ENCODE measurements around the gene HIGD1B. TPM values are rescaled to one million over a fixed set of nuclear protein-coding genes. Genes with fewer than 3 reads are reported as not detected.
"Not testable (repeated sequence)": the region's sequence is repeated elsewhere in the genome, so short reads cannot be mapped to it uniquely, and the experiment has no call there.

Gene HIGD1B
- total RNA-seq: not detected in 2 replicates

DNA sequence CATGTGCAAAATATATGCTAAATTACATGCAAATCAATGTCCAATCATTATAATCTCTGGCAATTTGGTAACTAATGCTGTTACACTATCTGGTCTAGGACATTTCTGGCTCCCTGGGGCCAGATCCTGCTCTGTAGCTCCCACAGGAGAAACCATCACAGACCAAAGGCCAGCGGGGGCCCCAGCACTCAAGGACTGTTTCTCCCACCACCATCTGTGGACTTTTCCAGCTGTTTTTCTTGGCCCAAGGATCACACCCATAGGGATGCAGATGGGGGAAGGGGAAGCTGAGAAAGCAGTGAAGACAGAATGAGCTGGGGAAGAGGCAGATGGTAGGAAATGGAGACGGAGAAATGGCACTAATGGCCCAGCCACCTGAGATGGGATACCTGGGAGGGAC lies at the start of gene HIGD1B:
HIGD1B (plus strand) TSS at position 298 of the 400 bp plus-strand sequence. CDS start 270 bp downstream, outside the sequence.
- DNase-seq (ENCODE audit: low read depth, low spot score): no peak

DNA sequence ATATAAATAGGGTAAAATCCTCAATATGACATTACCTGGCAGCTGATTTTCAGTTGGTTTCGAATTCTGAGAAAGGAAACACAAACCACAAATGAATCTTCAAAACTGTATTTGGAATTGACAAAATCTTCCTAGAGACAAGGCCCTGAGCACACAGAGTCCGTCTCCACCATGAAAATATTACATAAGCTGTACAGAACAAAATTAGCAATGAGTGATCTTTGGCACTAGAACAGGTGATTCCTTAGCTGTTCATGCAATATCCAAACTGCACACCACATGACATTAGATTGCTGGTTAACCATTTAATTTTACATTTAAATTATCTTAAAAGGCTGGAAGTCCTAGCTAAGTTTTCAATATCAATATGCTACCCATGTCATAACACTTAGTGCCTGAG lies 49.3 kb upstream of the HIGD1B start:
- DNase-seq (ENCODE audit: low read depth, low spot score): no peak

DNA sequence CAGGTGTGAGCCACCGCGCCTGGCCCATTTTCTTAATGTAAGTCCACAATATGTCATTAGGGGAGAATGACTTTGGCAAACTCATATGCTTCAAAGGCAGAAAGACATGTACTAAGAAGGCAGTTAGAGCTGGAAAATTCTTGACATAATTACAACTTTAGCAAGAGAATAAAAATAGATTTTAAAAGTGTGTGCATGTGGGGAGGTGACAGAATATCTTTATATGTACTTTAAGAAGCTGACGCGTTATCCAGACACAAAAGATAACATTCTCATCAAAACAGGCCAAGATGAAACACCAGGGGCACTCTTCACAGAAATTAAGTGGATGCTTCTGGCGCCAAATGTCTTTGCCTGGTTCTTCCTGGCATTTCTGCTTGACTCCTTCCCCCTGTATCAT lies 45.8 kb upstream of the HIGD1B start:
- no peak for DNase-seq (ENCODE audit: low read depth, low spot score)

DNA sequence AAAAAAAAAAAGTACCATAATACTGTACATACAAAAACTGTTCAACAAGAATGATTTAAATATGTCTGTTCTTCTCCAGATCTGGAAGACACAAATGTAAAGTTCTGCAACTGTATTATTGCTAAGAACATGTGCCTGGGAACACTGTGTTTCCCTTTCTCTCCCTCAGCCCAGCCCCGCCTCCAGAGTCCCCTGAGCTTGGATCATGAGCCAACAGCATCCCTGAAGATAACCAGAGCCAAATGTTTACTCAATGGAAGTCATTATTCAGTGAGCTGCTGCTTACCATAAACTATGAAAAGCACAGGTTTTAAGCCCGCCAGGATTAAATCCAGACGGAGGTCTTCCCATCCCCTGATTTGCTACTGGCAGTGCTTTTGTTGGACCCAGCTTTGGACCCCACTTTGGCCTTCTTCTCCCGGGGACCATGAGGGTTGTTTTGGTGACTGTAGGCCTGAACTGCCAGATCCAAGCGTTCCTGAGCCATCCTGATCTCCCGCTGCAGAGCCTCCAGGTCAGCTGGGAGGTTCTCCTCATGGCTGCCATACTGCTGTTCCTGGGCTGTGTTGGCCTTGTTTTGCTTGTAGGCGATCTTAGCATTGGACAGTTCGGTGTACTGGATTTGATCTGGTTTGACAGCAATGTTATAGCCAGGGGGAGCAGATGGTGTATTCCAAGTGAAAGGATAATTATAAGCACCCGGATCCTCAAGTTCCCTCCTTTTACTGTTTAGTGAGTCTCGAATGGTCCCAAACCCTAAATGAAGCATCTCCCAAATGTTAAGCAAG lies 43.2 kb upstream of the HIGD1B start:
- DNase-seq (ENCODE audit: low read depth, low spot score): no peak

DNA sequence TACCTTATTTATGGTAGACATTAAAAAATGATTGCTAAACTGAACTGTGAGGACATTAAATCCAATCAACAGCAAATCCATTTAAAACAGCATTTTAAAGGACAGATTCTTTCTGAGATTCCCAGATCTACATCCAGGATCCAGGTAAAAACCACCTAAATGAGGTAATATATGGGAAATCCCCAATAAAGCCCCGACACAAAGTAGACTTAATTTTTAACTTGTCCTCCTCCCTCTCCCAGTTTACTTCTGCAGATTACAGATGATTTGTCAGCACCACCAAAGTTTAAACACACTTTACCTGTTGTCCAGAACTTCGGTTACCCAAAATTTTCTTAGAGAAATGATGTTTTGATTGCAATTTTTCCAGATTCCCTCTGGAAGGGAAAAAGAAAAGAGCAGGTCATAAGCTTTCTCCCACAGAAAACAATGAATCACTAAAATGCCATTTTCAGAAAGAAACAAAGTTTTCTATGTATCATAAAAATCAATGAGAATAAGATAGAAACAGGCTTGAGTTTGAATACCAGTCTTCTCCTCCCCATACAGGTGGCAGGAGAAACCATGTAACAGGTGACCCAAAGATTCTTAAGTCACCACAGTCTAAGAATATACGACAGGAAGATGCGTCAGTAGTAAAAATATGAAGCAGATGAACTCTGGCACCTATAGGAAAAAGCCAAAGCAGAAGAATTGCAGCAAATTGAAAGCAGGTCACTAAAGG lies 40.4 kb upstream of the HIGD1B start:
- DNase-seq (ENCODE audit: low read depth, low spot score): no peak

DNA sequence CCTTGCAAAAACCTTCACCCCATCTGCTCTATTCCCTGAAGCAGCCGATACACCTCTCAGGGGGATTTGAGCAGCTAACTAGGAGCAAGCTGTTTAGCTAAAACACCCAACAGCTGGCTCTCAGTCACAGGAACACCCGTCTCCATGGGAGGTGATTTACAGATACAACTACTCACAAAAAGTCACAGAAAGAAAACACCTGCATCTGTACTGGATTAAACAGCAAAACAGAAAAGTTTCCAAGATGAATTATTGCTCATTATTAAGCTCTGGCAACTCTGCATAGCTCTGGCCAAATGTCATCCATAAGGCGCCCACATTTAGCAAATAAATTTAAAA lies 39.9 kb upstream of the HIGD1B start:
- DNase-seq (ENCODE audit: low read depth, low spot score): no peak

DNA sequence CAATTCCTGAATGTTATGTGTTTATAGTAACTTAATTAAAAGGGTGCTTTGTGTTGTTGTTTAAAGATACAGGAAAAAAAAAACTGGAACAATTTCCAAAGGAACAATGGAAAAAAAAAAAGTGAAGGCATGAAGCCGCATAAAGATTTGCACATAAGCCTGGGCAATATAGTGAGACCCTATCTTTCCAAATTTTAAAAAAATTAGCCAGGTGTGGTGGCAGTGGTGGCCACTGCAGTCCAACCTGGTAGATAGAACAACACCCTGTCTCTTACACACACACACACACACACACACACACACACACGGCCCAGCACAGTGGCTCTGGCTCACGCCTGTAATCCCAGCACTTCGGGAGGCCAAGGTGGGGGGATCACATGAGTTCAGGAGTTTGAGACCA lies 39.5 kb upstream of the HIGD1B start:
- DNase-seq (ENCODE audit: low read depth, low spot score): no peak

DNA sequence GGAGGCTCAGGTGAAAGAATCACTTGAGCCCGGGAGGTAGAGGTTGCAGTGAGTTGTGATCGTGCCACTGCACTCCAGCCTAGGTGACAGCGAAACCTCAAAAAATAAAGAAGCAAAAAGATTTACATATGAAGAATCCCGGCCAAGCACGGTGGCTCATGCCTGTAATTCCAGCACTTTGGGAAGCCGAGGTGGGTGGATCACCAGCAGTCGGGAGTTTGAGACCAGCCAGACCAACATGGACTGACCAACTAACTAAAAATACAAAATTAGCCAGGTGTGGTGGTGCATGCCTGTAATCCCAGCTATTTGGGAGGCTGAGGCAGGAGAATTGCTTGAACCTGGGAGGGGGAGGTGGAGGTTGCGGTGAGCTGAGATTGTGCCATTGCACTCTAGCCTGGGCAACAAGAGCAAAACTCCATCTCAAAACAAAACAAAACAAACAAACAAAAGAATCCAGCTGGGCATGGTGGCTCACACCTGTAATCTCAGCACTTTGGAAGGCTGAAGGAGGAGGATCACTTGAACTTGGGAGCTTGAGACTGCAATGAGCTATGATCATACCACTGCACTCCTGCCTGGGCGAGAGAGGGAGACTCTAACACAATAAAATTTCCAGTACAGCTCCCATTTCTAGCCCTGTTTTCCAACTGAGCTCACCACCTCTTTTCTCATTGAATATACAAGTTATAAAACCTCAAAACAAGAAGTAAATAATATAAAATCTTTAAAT lies 38.9 kb upstream of the HIGD1B start:
- DNase-seq (ENCODE audit: low read depth, low spot score): not testable (repeated sequence)

DNA sequence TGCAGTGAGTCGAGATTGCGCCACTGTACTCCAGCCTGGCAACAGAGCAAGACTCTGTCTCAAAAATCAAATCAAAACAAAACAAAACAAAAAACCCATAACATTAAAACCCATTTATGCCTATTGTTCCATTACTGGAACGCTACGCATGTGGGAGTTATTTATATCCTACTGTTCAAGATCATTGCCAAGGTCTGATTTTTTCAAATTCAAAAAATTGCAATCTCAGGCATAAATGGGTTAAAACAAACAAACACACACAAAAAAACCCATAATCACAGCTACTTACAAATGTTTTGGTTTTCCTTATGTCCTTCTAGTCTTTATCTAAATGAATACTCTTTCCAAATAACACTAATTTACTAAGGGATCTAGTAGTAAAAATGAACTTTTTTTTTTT lies 35.4 kb upstream of the HIGD1B start:
- no peak for DNase-seq (ENCODE audit: low read depth, low spot score)

DNA sequence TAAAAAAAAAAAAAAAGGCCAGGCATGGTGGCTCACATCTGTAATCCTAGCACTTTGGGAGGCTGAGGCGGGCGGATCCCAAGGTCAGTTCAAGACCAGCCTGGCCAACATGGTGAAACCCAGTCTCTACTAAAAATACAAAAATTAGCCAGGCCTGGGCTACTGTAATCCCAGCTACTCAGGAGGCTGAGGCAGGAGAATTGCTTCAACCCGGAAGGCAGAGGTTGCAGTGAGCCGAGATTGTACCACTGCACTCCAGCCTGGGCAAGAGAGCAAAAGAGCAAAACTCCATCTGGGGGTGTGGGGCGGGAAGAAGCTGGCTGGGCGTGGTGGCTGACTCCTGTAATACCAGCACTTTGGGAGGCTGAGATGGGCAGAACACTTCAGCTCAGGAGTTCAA lies 29.2 kb upstream of the HIGD1B start:
- DNase-seq (ENCODE audit: low read depth, low spot score): not testable (repeated sequence)

DNA sequence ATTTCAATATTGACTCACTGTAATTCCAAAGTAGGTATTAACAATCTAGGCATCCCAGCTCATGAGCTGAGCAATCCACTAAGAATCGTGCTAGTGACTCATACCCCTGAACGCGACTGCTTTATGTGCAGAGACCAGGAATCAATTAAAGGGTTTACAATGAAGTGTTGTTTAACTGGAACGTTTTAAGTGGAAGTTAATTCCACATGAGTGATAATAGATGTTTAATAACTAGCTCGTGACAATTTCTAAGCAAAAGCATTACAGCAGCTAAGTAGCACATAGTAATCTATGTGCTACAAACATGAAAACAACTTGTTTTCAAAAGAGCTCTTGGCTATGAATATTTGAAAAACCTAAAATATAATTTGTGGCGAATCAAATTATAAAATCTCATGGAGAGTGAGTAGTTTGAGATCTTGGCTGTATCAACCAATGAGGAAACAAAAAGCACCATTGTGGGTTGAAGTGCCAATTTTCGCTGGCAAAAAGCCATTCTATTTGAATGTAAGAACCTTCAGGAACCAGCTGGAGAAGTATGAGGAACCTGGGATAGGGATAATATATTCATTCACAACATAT lies 27.0 kb upstream of the HIGD1B start:
- peak; percentile 22 for DNase-seq (ENCODE audit: low read depth, low spot score)

DNA sequence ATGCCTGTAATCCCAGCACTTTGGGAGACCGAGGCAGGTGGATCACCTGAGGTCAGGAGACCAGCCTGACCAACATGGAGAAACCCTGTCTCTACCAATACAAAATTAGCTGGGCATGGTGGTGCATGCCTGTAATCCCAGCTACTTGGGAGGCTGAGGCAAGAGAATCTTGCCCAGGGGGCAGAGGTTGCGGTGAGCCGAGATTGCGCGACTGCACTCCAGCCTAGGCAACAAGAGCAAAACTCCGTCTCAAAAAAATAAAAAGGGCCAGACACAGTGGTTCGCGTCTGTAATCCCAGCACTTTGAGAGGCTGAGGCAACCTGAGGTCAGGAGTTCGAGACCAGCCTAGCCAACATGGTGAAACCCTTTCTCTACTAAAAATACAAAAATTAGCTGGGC lies 22.4 kb upstream of the HIGD1B start:
- DNase-seq (ENCODE audit: low read depth, low spot score): not testable (repeated sequence)

DNA sequence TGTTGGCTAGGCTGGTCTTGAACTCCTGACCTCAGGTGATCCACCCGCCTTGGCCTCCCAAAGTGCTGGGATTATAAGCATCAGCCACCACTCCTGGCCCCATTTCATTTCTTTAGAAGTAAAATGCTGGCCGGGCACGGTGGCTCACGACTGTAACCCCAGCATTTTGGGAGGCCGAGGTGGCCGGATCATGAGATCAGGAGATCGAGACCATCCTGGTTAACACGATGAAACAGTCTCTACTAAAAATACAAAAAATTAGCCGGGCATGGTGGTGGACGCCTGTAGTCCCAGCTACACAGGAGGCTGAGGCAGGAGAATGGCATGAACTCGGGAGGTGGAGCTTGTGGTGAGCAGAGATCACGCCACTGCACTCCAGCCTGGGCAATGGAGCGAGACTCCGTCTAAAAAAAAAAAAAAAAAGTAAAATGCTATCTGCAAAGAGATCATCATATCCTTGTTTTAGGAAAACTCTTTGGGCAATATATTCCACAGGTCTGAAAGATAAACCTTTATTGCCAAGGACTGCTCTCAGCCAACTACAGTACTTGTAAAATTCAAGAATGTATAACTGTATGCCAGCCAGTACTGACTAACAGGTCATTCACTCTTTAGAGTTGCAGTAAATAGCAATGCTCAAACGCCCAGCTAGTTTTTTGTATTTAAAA lies 21.4 kb upstream of the HIGD1B start:
- no peak for DNase-seq (ENCODE audit: low read depth, low spot score)

DNA sequence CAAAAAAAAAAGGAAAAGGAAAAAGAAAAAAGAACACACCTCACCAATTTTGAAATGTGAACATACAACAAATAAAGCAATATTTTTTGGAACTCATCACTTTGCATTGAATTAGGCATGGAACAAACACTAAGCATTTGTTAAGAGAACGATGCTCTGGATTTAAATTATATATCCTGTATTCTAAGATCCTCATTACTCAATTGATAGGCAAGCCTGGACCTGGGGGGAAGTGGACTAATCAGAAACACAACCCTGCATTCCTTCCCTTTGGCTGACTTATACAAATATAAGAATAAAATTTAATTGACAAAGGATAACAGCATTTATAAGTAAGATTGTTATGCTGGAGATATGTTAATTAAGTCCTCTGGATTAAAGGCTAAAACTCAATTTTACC lies 19.8 kb upstream of the HIGD1B start:
- no peak for DNase-seq (ENCODE audit: low read depth, low spot score)

DNA sequence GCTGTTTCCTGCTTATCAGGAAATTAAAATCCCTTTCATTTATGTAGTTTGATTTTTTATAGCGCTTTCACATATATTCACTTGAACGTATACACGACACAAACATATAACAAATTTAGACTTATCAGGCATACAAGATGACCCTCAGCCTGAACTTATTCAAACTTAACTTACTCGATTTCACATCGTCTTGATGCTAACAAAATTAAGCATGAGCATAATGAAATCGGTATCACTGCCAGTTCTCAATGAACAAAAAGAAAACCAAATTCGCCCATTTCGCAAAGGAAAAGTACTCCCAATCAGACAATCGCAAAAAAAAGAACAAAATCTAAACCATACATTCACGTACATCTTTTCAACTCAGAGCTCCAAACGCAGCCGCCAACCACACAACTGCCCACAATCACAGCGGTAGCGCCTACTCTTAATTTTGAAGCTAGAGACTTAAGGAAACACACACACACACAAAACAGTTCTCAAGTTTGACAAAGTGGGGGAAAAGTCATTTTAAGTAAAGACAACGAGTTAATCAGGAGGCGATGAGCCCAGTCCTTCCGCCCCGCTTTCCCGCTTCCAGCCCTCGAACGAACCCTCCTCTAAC lies 18.7 kb upstream of the HIGD1B start:
- DNase-seq (ENCODE audit: low read depth, low spot score): no peak

DNA sequence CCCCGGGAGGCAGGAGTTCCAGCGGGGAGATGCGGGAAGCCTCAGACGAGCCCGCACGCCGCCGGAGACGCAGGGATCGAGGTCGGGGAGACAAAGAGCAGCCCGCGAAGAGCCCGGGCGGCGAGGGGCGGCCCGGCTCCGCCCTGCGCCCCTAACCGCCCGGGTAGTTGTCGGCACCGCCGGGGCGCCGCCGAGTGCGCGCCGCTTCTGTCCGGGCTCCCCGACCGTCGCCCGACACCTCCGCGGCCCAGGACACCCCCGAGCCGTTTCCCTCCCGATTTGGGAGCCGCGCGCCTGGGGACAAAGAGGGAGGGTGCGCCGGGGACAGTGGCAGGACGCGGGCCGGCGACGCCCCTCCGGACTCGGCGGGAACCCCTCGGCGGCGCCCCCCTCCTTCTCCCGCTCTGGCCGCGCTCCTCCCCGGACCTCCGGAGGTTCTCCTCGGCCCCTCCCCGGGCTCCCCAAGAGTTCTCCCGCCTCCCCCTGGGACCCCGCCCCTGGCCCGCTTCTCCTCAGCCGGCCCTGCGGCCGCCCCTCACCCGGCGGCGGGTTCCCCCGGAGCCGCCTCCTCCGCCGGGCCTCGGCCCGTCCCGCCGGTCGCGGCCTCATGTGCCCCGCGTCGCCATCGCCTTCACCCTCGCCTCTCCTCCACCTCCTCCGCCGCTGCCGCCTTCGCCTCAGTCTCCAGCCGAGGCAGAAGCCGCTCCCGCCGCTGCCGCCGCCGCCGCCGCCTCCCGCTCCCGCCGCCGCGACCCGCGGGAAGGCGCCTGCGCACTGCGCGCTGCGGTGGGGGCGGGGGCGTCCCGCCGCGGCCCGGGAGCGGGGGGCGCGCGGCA lies 17.9 kb upstream of the HIGD1B start, which contains the start of gene GJC1:
GJC1 (minus strand) TSS at position 765 of the 836 bp plus-strand sequence. CDS start 24,470 bp downstream, outside the sequence.
- no peak for DNase-seq (ENCODE audit: low read depth, low spot score)

DNA sequence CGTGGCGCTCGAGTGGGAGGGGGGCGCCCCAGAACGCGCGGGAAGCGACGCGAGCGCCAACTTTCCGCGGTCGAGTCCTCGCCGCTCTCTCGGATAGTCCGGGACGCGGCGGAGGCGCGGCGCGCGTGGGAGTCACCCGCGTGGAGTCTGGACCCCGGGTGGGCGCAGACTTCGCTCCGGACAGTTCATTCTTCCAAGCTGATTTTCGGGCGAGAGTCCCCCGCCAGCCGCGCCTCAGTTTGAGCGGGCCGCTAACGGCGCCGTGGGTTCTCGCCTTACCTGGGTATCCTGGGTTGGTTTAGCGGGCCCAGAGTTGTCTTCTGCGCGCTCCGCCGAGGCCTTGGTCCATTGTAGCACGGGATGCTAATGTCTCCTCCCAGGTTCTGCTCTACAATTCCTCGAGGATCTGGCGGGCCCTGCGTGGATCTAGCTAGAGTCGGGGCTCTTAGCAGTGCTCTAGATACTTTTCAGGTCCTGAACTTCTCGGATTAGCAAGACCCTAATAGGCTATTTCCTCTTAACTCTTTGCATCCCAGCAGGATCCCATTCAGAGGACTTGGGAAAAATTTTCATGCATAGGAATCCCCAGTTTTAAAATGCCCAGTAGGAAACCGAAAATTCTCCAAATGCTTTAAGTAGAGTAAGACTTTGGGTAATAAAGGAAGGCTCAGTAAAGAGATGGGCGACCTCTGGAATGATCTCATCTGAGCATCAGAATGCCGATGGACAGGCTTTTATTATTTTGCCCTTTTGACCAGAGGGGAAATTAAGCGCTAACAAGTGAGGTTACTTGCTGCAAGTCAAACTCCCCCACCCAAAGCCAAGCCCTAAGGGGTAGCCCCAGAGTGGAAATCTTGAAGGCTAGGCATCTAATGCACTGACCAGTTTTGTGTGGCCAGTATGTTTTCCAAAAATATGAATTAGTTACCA lies 17.1 kb upstream of the HIGD1B start:
- DNase-seq (ENCODE audit: low read depth, low spot score): no peak

DNA sequence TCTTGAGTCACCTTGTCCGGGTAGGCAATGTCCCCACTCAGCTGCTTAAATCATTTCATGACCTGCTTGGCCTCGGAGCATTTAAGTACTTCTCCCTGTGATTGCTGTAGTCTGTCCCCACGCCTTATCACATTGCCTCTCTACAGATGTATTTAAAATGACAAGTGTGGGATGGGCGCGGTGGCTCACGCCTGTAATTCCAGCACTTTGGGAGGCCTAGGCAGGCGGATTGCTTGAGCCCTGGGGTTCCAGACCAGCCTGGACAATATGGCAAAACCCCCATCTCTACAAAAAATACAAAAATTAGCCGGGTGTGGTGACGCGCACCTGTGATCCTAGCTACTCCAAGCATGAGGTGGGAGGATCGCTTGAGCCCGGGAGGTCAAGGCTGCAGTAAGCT lies 16.3 kb upstream of the HIGD1B start:
- DNase-seq (ENCODE audit: low read depth, low spot score): no peak

DNA sequence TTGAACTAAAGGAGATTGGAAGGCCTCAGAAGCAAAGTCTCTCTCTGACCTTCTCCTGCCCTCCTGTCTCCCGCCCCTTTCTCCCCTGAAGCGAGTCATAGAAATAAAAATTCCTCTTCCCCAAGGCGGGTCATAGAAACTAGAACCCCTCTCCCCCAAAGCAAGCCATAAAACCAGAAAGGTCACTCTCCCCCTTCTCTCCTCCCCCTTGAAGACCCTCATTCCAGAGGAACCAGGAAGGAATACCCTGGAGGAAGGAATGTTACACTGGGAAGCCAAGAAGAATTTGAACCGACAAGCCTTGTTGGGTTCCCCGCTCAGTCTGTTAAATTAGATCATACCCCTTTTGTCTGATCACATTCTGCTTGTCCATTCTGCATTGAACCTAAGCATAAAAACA lies 14.9 kb upstream of the HIGD1B start:
- DNase-seq (ENCODE audit: low read depth, low spot score): no peak
